Measurements from ENCODE around the gene TMEM238L. TPM values are rescaled to one million over a fixed set of nuclear protein-coding genes. Genes with fewer than 3 reads are reported as not detected.

TMEM238L gene
- total and polyA plus RNA-seq, 10 donors: not detected

DNA sequence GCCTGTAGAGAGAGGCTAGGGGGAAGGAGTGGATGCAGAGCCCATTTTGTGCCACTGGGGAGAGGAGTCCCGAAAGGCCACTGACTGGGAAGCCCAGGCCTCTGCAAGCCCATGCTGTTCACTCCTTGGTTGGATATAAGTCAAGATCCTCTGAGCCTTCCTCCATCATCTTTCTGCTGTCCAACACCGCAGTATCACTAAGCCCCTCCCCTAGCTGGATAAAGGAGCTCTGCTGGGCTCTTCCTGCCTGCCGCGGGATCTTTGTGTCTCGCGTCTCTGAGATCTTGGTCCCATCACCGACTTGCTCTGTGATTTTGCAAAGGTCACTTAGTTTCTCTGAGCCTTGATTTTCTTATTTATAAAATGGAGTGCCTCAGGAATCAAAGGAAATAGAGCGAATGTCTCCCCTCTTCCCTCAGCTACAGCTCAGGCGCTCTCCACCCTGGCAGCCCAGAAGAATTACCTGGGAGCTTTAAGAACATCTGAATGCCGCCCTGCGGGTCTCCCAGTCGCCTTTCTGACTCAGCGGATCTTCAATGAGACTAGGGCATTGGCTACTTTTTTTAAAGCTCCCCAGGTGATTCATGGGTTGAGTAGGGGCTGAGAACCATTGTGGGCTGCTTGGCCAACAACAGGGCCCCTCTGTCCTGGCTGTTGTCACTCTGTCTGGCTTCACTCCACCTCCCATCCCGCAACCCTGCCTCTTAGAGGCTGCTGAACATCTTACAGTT lies 48.9 kb downstream of the TMEM238L start:
- DNase-seq: no peak
- H3K4me3 ChIP-seq: no peak overlapping the region
- no peaks in the 10 kb centered on the region for H3K9me3 ChIP-seq
- intact Hi-C loops (cut with DNase I; ENCODE audit: low total_unique reads): no loop called here
- no peaks in the 10 kb centered on the region for H3K4me1 ChIP-seq
- no peaks in the 10 kb centered on the region for H3K27me3 ChIP-seq (replicated peaks in 1 of 7)
- 66 to 84% (median 73%) methylated on average over 14 of the region's 14 CpGs for WGBS, 5 donors
- no peaks in the 10 kb centered on the region for H3K36me3 ChIP-seq
- no peak overlapping the region for H3K27ac ChIP-seq
- TF ChIP-seq, protein P1, sequence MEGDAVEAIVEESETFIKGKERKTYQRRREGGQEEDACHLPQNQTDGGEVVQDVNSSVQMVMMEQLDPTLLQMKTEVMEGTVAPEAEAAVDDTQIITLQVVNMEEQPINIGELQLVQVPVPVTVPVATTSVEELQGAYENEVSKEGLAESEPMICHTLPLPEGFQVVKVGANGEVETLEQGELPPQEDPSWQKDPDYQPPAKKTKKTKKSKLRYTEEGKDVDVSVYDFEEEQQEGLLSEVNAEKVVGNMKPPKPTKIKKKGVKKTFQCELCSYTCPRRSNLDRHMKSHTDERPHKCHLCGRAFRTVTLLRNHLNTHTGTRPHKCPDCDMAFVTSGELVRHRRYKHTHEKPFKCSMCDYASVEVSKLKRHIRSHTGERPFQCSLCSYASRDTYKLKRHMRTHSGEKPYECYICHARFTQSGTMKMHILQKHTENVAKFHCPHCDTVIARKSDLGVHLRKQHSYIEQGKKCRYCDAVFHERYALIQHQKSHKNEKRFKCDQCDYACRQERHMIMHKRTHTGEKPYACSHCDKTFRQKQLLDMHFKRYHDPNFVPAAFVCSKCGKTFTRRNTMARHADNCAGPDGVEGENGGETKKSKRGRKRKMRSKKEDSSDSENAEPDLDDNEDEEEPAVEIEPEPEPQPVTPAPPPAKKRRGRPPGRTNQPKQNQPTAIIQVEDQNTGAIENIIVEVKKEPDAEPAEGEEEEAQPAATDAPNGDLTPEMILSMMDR (IDR thresholded peaks at IDR 0.05 in 8 of 11, conservative IDR thresholded peaks at IDR 0.05 in 3 of 11): no peak
- TF ChIP-seq POLR2A (IDR thresholded peaks at IDR 0.05): no peak
- no peak for TF ChIP-seq POLR2AphosphoS5 (IDR thresholded peaks at IDR 0.05)

DNA sequence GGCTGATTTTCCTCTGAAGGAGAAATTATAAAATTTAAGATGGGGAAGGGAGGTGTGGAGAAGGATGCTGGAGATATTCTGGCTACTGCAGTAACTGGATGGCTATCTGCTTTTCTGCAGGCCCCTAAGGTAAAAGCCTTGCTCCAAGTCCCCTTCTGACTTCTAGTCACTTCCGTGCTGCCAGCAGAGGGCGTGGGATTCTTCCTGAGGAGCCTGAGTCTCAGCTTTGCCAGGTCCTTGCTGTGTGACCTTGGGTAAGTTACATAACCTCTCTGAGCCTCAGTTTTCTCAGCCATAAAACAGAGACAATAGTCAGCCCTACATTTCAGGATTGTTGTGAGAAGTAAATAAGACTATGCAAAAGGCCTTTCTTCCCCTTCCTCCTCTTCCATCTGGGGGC lies 49.8 kb downstream of the TMEM238L start:
- no peak for DNase-seq
- Histone ChIP-seq H3K36me3 (no peaks in the 10 kb centered on the region), H3K4me1 (no peaks in the 10 kb centered on the region), H3K9me3 (no peaks in the 10 kb centered on the region), H3K27ac (no peak overlapping the region), H3K4me3 (no peak overlapping the region), H3K27me3 (replicated peaks in 1 of 7) (no peaks in the 10 kb centered on the region)
- TF ChIP-seq, protein P1 (IDR thresholded peaks at IDR 0.05 in 8 of 11, conservative IDR thresholded peaks at IDR 0.05 in 3 of 11): peak in 3 of 11 experiments; percentile 10 to 26 (median 11)
- TF ChIP-seq POLR2A (IDR thresholded peaks at IDR 0.05) (no peak), POLR2AphosphoS5 (IDR thresholded peaks at IDR 0.05) (no peak)
- 46 to 80% (median 53%) methylated on average over 2 of the region's 2 CpGs for WGBS, 5 donors
- intact Hi-C loops (cut with DNase I; ENCODE audit: low total_unique reads): no loop called here

DNA sequence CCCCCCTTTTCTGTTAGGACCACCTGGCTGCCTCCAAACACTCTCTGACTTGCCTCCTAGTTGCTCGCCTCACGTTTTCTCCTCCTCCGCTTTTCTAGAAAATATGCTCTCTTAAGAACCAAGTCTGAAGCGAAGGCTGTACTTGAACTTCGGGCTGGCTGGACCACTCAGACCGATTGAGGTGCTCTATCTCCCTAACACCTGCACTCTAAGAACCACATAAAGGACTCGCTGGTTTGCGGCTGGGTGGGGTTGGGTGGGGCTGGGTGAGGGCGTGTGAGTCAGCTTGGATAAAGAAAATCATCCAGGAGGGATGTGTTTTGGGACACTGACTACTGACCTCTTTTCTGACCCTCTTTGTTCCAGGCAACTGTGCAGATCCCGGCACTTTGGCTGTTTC lies 51.2 kb downstream of the TMEM238L start:
- intact Hi-C loops (cut with DNase I; ENCODE audit: low total_unique reads): no loop called here
- H3K27me3 ChIP-seq (replicated peaks in 1 of 7): no peaks in the 10 kb centered on the region

DNA sequence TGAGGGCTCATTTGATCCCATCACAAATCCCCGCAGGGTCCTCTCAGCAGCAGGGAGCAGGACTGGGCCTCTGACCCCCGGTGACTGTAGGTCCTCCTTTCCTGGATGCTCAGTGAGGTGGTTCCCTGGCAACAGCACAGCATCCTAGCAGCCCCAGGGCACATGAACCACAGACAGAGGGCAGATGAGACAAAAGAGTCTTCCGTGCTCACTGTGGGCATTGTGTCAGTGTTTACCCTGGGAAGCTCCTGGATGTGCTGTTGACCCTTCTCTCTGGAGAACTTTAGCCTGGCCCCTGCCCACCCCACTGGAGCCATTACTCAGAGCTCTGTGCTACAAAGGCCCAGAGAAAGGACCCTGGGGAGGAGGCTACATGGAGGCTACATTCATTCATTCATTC lies 52.3 kb downstream of the TMEM238L start:
- no peak for TF ChIP-seq POLR2AphosphoS5 (IDR thresholded peaks at IDR 0.05)
- no peak for TF ChIP-seq POLR2A (IDR thresholded peaks at IDR 0.05)
- TF ChIP-seq, protein P1 (IDR thresholded peaks at IDR 0.05 in 8 of 11, conservative IDR thresholded peaks at IDR 0.05 in 3 of 11): no peak
- Histone ChIP-seq H3K4me3 (no peak overlapping the region), H3K9me3 (no peaks in the 10 kb centered on the region), H3K27ac (no peak overlapping the region), H3K27me3 (replicated peaks in 1 of 7) (no peaks in the 10 kb centered on the region), H3K4me1 (no peaks in the 10 kb centered on the region), H3K36me3 (no peaks in the 10 kb centered on the region)
- intact Hi-C loops (cut with DNase I; ENCODE audit: low total_unique reads): no loop called here
- no peak for DNase-seq
- 83 to 97% (median 87%) methylated on average over 3 of the region's 3 CpGs for WGBS, 5 donors

More for the DNA sequence above, 51.2 kb downstream of the TMEM238L start:
- no peaks in the 10 kb centered on the region for H3K36me3 ChIP-seq
- no peaks in the 10 kb centered on the region for H3K4me1 ChIP-seq
- no peak overlapping the region for H3K4me3 ChIP-seq
- TF ChIP-seq POLR2AphosphoS5 (IDR thresholded peaks at IDR 0.05): no peak
- no peak for TF ChIP-seq POLR2A (IDR thresholded peaks at IDR 0.05)
- TF ChIP-seq, protein P1 (IDR thresholded peaks at IDR 0.05 in 8 of 11, conservative IDR thresholded peaks at IDR 0.05 in 3 of 11): no peak
- H3K27ac ChIP-seq: no peak overlapping the region
- no peak for DNase-seq
- WGBS, 5 donors: 87 to 90% (median 89%) methylated on average over 10 of the region's 10 CpGs
- no peaks in the 10 kb centered on the region for H3K9me3 ChIP-seq
